ENCODE measurements around the gene OR4F15.
"Not testable (repeated sequence)": the region's sequence is repeated elsewhere in the genome, so short reads cannot be mapped to it uniquely, and the experiment has no call there.

DNA sequence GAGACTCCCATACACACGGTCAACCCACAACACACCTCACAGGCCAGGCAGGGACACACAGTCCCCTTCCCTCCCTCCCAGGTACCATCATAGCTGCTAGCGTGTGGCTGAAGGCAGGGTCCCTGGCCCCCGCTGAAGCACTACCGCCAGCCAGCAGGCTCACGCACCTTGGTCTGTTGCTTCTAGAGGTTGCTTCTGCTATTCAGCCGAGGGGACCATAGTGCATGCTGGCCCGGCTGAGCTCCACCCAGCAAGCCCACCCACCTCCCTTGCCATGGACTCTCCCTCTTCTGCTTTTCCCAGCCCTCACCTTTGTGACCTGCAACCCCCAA lies 46.7 kb upstream of the OR4F15 start:
- not testable (repeated sequence) for TF ChIP-seq IRF2 (CRISPR knock-in tag; IDR thresholded peaks at IDR 0.05); EZH2 (conservative IDR thresholded peaks at IDR 0.05; ENCODE audit: low read depth, low read length); ZNF883 (CRISPR knock-in tag; IDR thresholded peaks at IDR 0.05; ENCODE audit: not compliant biosample characterization); HOMEZ (CRISPR knock-in tag; IDR thresholded peaks at IDR 0.05; ENCODE audit: low read depth); POLR2AphosphoS5 (IDR thresholded peaks at IDR 0.05; ENCODE audit: low read depth, low read length); ARHGAP35 (CRISPR knock-in tag; IDR thresholded peaks at IDR 0.05; ENCODE audit: borderline replicate concordance); CTCF (CRISPR knock-in tag; IDR thresholded peaks at IDR 0.05); EP300 (IDR thresholded peaks at IDR 0.05; ENCODE audit: low read depth in 2 of 2, low read length in 2 of 2); EP300 (CRISPR knock-in tag; IDR thresholded peaks at IDR 0.05; ENCODE audit: borderline replicate concordance); TFDP2 (CRISPR knock-in tag; IDR thresholded peaks at IDR 0.05); ZFP1 (CRISPR knock-in tag; IDR thresholded peaks at IDR 0.05); CREM (IDR thresholded peaks at IDR 0.05); CREM (CRISPR knock-in tag; IDR thresholded peaks at IDR 0.05)
- TF ChIP-seq, protein P1, sequence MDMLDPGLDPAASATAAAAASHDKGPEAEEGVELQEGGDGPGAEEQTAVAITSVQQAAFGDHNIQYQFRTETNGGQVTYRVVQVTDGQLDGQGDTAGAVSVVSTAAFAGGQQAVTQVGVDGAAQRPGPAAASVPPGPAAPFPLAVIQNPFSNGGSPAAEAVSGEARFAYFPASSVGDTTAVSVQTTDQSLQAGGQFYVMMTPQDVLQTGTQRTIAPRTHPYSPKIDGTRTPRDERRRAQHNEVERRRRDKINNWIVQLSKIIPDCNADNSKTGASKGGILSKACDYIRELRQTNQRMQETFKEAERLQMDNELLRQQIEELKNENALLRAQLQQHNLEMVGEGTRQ (IDR thresholded peaks at IDR 0.05; ENCODE audit: low read depth, low read length), result not testable (repeated sequence)
- TF ChIP-seq, protein P1 (CRISPR knock-in tag; IDR thresholded peaks at IDR 0.05; ENCODE audit: borderline replicate concordance), result not testable (repeated sequence)

All from HepG2 (cell line).